Esophagus squamous epithelium (tissue), 5 donors: ENCODE data around the gene STRIP2. TPM values are rescaled to one million over a fixed set of nuclear protein-coding genes. Genes with fewer than 3 reads are reported as not detected.

Experiments used
- DNase-seq: peaks from one replicate; lab custom pipeline; 2025; lab: John Stamatoyannopoulos, UW
- H3K27ac ChIP-seq, 4 donors: fragments of 200-600 bp; sonication (generic); one replicate each; pipeline ENCODE4 v1.5.1; 2016 to 2019; ENCODE audit warnings: mild to moderate bottlenecking in 1 of 4
- H3K27me3 ChIP-seq, 4 donors: fragments of 200-600 bp; sonication (generic); 1 replicate in 3 of 4; 2 replicates in 1 of 4; pipeline versions ENCODE4 v1.5.1 to v1.6.0; 2017 to 2021; ENCODE audit warnings: antibody characterized with exemption in 1 of 4
- H3K36me3 ChIP-seq, 3 donors: fragments of 200-600 bp; sonication (generic); one replicate each; pipeline ENCODE4 v1.5.1; 2016 to 2019
- H3K4me1 ChIP-seq, 3 donors: fragments of 200-600 bp; sonication (generic); one replicate each; pipeline ENCODE4 v1.5.1; 2017 to 2019
- H3K4me3 ChIP-seq, 4 donors: fragments of 200-600 bp; sonication (generic); 1 replicate in 3 of 4; 2 replicates in 1 of 4; pipeline ENCODE4 v1.5.1; 2016 to 2019; ENCODE audit warnings: mild to moderate bottlenecking in 2 of 4, moderate library complexity in 1 of 4
- H3K9me3 ChIP-seq, 3 donors: fragments of 200-600 bp; sonication (generic); one replicate each; pipeline ENCODE4 v1.5.1; 2016 to 2019
- POLR2A ChIP-seq, 4 donors: fragments of 450-650 bp; IDR thresholded peaks; one replicate each; pipeline ENCODE4 v1.6.1; 2017; ENCODE audit warnings: antibody characterized with exemption in 4 of 4, mild to moderate bottlenecking in 4 of 4, moderate library complexity in 3 of 4
- WGBS, 2 donors: methylation state at CpG; one replicate each; pipeline ENCODE4 v1.1.5; 2018; 5-methylcytosine and 5-hydroxymethylcytosine counted together
- intact Hi-C: fragments of 100-400 bp; cut with DNase I; formaldehyde crosslinking; loops from one replicate; pipeline ENCODE4 v1.15.0; 2022
- total RNA-seq, 4 donors: library from RNA; depleted of rRNA; stranded (reverse); fragments of >200 nt; gene quantifications; one replicate each; pipeline ENCODE4 v1.1.0, GENCODE V29; 2016
- TF ChIP-seq, protein P1 (sequence below), 6 experiments: fragments of 450-650 bp in 4 of 6; fragments of 200-600 bp in 2 of 6; sonication (generic) in 2 of 6; IDR thresholded peaks; one replicate each; pipeline ENCODE4 v1.5.1; 2016 to 2019; ENCODE audit warnings: antibody characterized with exemption in 6 of 6, mild to moderate bottlenecking in 4 of 6, moderate library complexity in 4 of 6
- donor health status: DM: yes; HTN: yes; CAD: no.

Gene STRIP2
- total RNA-seq, 4 donors from 2014 or later: 0.76 to 6.3 (median 1.5) TPM

DNA sequence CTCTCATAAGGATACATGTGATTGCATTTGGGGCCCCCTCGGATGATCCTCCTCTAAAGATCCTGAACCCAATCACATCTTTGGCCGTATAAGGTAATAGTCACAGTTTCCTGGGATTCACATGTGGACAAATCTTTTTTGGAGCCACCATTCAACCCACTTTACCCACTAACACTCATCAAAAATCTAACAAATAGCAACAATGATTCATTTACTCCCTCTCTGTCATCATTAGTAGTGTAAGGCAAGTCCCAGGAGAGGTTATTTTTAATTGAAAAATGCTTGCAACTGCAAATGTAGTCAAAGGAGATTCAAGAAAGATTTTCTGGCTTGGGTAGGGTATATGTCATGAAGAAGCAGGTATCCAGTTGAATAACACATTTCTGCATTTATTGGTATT lies 58.2 kb downstream of the STRIP2 start:
- no peak for DNase-seq
- H3K27ac ChIP-seq: no peak overlapping the region
- 73 to 85% methylated on average over 2 of the region's 2 CpGs for WGBS, 2 donors
- TF ChIP-seq, protein P1, sequence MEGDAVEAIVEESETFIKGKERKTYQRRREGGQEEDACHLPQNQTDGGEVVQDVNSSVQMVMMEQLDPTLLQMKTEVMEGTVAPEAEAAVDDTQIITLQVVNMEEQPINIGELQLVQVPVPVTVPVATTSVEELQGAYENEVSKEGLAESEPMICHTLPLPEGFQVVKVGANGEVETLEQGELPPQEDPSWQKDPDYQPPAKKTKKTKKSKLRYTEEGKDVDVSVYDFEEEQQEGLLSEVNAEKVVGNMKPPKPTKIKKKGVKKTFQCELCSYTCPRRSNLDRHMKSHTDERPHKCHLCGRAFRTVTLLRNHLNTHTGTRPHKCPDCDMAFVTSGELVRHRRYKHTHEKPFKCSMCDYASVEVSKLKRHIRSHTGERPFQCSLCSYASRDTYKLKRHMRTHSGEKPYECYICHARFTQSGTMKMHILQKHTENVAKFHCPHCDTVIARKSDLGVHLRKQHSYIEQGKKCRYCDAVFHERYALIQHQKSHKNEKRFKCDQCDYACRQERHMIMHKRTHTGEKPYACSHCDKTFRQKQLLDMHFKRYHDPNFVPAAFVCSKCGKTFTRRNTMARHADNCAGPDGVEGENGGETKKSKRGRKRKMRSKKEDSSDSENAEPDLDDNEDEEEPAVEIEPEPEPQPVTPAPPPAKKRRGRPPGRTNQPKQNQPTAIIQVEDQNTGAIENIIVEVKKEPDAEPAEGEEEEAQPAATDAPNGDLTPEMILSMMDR (IDR thresholded peaks at IDR 0.05): no peak
- no peak for TF ChIP-seq POLR2A (IDR thresholded peaks at IDR 0.05)
- H3K4me1 ChIP-seq: no peaks in the 10 kb centered on the region
- H3K9me3 ChIP-seq: no peaks in the 10 kb centered on the region
- H3K4me3 ChIP-seq: no peak overlapping the region
- no peaks in the 10 kb centered on the region for H3K27me3 ChIP-seq
- intact Hi-C loops: no loop called here
- H3K36me3 ChIP-seq: no peaks in the 10 kb centered on the region

DNA sequence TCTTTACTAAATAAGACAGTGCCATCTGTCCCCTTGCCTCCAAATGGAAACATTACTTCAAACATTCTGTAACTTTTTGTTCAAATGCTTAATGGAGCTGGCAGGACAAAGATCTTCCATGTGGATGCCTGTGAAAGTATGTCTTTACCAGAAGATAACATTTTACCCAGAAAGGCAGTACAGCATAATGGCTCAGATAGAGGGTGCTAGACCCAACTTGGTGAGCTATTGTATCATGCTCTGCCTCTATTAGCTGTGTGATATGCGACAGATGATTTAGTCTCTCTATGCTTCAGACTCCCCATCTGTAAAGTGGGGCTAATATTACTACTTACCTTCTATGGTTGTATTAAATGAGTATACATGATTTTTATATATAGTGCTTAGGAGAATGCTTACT lies 59.3 kb downstream of the STRIP2 start:
- Histone ChIP-seq H3K4me3 (no peak overlapping the region), H3K9me3 (no peaks in the 10 kb centered on the region), H3K4me1 (no peaks in the 10 kb centered on the region), H3K27me3 (no peaks in the 10 kb centered on the region), H3K27ac (no peak overlapping the region), H3K36me3 (no peaks in the 10 kb centered on the region)
- WGBS, 2 donors: 79 to 84% methylated on average over 1 of the region's 1 CpG
- no peak for DNase-seq
- intact Hi-C loops: no loop called here
- no peak for TF ChIP-seq POLR2A (IDR thresholded peaks at IDR 0.05)
- TF ChIP-seq, protein P1 (IDR thresholded peaks at IDR 0.05): peak in 3 of 6 experiments; percentile 4 to 18 (median 10)

DNA sequence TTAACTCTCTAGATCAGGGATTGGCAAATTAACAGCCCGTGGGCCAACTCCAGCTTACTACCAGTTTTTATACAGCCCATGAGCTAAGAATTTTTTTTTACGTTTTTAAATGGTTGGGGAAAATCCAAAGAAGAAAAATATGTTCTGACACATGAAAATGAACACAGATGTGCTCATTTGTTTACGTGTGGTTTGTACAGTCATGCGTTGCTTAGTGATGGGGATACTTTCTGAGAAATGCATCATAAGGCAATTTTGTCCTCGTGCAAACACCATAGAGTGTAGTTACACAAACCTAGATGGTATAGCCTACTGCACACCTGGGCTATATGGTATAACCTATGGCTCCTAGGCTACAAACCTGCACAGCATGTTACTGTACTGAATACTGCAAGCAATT lies 59.8 kb downstream of the STRIP2 start:
- DNase-seq: no peak
- H3K36me3 ChIP-seq: no peaks in the 10 kb centered on the region
- TF ChIP-seq POLR2A (IDR thresholded peaks at IDR 0.05): no peak
- TF ChIP-seq, protein P1 (IDR thresholded peaks at IDR 0.05): no peak
- no peak overlapping the region for H3K27ac ChIP-seq
- intact Hi-C loops: no loop called here
- 28 to 42% methylated on average over 5 of the region's 5 CpGs for WGBS, 2 donors
- H3K27me3 ChIP-seq: no peaks in the 10 kb centered on the region
- H3K4me3 ChIP-seq: no peak overlapping the region
- H3K4me1 ChIP-seq: no peaks in the 10 kb centered on the region
- no peaks in the 10 kb centered on the region for H3K9me3 ChIP-seq

DNA sequence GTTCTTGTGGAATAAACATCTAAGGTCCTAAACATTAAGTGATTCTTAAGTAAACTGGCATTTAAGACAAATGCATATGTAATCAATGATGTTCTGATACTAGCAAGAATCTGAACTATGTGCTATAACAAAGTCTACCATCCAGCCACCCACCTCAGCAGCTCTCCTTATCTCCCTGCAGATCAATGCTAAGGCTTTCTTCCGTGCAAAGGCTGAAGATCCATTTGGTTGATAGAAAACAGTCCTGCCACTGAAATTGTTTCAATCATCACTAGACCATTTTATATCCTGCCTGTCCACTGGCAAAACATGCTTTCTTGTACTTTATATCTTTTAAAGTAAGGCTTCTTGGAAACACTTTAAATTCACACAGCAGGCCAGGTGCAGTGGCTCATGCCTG lies 61.8 kb downstream of the STRIP2 start:
- intact Hi-C loops: no loop called here
- no peak for TF ChIP-seq POLR2A (IDR thresholded peaks at IDR 0.05)
- TF ChIP-seq, protein P1 (IDR thresholded peaks at IDR 0.05): no peak
- Histone ChIP-seq H3K36me3 (no peaks in the 10 kb centered on the region), H3K4me1 (no peaks in the 10 kb centered on the region), H3K9me3 (no peaks in the 10 kb centered on the region), H3K27me3 (no peaks in the 10 kb centered on the region), H3K4me3 (no peak overlapping the region), H3K27ac (no peak overlapping the region)
- no peak for DNase-seq
- WGBS, 2 donors: 67 to 86% methylated on average over 1 of the region's 1 CpG

DNA sequence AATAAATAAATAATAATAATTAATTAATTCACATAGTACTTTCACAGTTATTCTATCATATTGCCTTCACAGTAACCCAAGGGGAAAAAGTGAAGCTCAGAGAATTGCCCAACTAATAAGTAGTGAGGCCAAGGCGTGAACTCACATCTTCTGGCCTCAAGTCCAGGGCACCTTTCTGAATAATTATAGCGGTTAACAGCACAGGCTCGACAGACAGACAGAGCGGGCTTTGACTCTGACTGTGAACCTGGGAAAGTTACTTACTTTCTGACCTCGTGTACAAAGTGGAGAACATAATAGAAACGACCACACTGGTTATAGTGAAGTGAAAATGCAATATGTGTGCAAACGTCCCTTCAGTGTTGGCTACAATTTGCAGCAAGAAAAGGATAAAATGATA lies 62.4 kb downstream of the STRIP2 start:
- intact Hi-C loops: no loop called here
- TF ChIP-seq, protein P1 (IDR thresholded peaks at IDR 0.05): no peak
- TF ChIP-seq POLR2A (IDR thresholded peaks at IDR 0.05): no peak
- DNase-seq: no peak

More for the DNA sequence above, 62.4 kb downstream of the STRIP2 start:
- Histone ChIP-seq H3K4me1 (peaks cover 0 to 2% (median 0%) of the 10 kb centered on the region in 3 donors), H3K27me3 (no peaks in the 10 kb centered on the region), H3K27ac (no peak overlapping the region), H3K4me3 (no peak overlapping the region), H3K36me3 (no peaks in the 10 kb centered on the region), H3K9me3 (no peaks in the 10 kb centered on the region)
- WGBS, 2 donors: 67 to 75% methylated on average over 7 of the region's 7 CpGs
